Measurements from ENCODE around the gene PAH.

Gene PAH

GRCh38 chr12:102814691-102815367 is 102.2 kb downstream of the PAH start:
- no peak for DNase-seq

GRCh38 chr12:102812344-102812743 is 104.7 kb downstream of the PAH start:
- no peak for DNase-seq

GRCh38 chr12:102811110-102811737 is 105.8 kb downstream of the PAH start:
- DNase-seq = no peak

GRCh38 chr12:102808412-102808811 is 108.6 kb downstream of the PAH start:
- DNase-seq = no peak

- DNase-seq = no peak
These were observed 110.5 kb downstream of the PAH start for GRCh38 chr12:102806592-102806991.

GRCh38 chr12:102806110-102806509 is 110.9 kb downstream of the PAH start:
- DNase-seq = no peak

GRCh38 chr12:102800565-102800964 is 116.5 kb downstream of the PAH start:
- no peak for DNase-seq

GRCh38 chr12:102799229-102799628 is 117.8 kb downstream of the PAH start:
- no peak for DNase-seq

GRCh38 chr12:102797528-102797927 is 119.5 kb downstream of the PAH start:
- no peak for DNase-seq

GRCh38 chr12:102793921-102794320 is 123.1 kb downstream of the PAH start:
- DNase-seq = no peak

All from NCI-H1694 (cell line).